B cell (primary cell): Measurements from ENCODE around the gene ZNF438. TPM values are rescaled to one million over a fixed set of nuclear protein-coding genes. Genes with fewer than 3 reads are reported as not detected.

ENCODE experiments used
- ATAC-seq: fragments of 200-7000 bp; cut with Tn5 transposase; one replicate; pipeline ENCODE4 v1.10.0; 2021; ENCODE audit warnings: low read depth, mild to moderate bottlenecking, moderate number of reproducible peaks, moderate library complexity
- CTCF ChIA-PET: fragments of 350-600 bp; sonication (Branson Sonifier 250); formaldehyde crosslinking; loops from one replicate; lab custom pipeline; 2021; ENCODE audit warnings: antibody characterized with exemption, inconsistent platforms; lab: Charles Lee
- POLR2A ChIA-PET: fragments of 350-600 bp; sonication (Branson Sonifier 250); formaldehyde crosslinking; loops from one replicate; lab custom pipeline; 2021; ENCODE audit warnings: antibody characterized with exemption; lab: Charles Lee
- DNase-seq: peaks from one replicate; pipeline ENCODE4 v3.0.0; 2013
- H2AFZ ChIP-seq: 2 replicates; pipeline ENCODE4 v1.6.1; 2012; ENCODE audit warnings: mild to moderate bottlenecking, low read depth, low read length; ENCODE audit not compliant: insufficient read depth, poor library complexity, severe bottlenecking
- H3K27ac ChIP-seq, 2 donors: 1 replicate in 1 of 2; 2 replicates in 1 of 2; pipeline ENCODE4 v1.5.1; 2012 to 2013; ENCODE audit warnings: low read length in 2 of 2, mild to moderate bottlenecking in 2 of 2, moderate library complexity in 1 of 2
- H3K27me3 ChIP-seq, 4 experiments: fragments of 200-600 bp in 1 of 4; sonication (generic) in 1 of 4; replicated peaks in 1 of 4; 1 replicate in 2 of 4; 2 replicates in 2 of 4; pipeline versions ENCODE4 v1.6.1 to v1.7.0; 2013 to 2016; ENCODE audit warnings: low read length in 3 of 4, mild to moderate bottlenecking in 2 of 4, mixed read lengths in 1 of 4, moderate library complexity in 1 of 4; ENCODE audit not compliant: insufficient read depth in 4 of 4, control insufficient read depth in 3 of 4; ENCODE audit errors: control extremely low read depth in 1 of 4
- H3K36me3 ChIP-seq, 2 experiments: replicated peaks in 1 of 2; 1 replicate in 1 of 2; 2 replicates in 1 of 2; pipeline versions ENCODE4 v1.6.1 to v1.7.1; 2013; ENCODE audit warnings: low read length in 1 of 2; ENCODE audit not compliant: insufficient read depth in 2 of 2, control insufficient read depth in 1 of 2; ENCODE audit errors: control extremely low read depth in 1 of 2, extremely low read depth in 1 of 2
- H3K4me1 ChIP-seq, 2 donors: fragments of 200-600 bp in 1 of 2; sonication (generic) in 1 of 2; 1 replicate in 1 of 2; 2 replicates in 1 of 2; pipeline versions ENCODE4 v1.5.1 to v1.6.1; 2013 to 2017; ENCODE audit warnings: low read length in 2 of 2; ENCODE audit not compliant: control insufficient read depth in 2 of 2, insufficient read depth in 2 of 2
- H3K4me2 ChIP-seq: replicated peaks from 2 replicates; pipeline ENCODE3; 2012; ENCODE audit warnings: mild to moderate bottlenecking, low read depth, low read length; ENCODE audit not compliant: poor library complexity, severe bottlenecking
- H3K4me3 ChIP-seq, 5 experiments: fragments of 200-600 bp in 1 of 5; sonication (generic) in 1 of 5; 1 replicate in 3 of 5; 2 replicates in 2 of 5; pipeline versions ENCODE4 v1.5.1 to v1.7.0; 2011 to 2016; ENCODE audit warnings: low read length in 4 of 5, mild to moderate bottlenecking in 4 of 5, low read depth in 2 of 5, control low read depth in 1 of 5, moderate library complexity in 1 of 5; ENCODE audit not compliant: insufficient read depth in 1 of 5; ENCODE audit errors: control extremely low read depth in 1 of 5, extremely low read depth in 1 of 5
- H3K79me2 ChIP-seq: fragments of 200-600 bp; sonication (generic); one replicate; pipeline ENCODE4 v1.6.0; 2016; ENCODE audit warnings: low read length; ENCODE audit not compliant: control insufficient read depth, insufficient read depth
- H3K9ac ChIP-seq: fragments of 200-600 bp; sonication (generic); 2 replicates; pipeline ENCODE4 v1.6.1; 2017; ENCODE audit warnings: mild to moderate bottlenecking, low read length, moderate library complexity
- H3K9me3 ChIP-seq, 3 donors: one replicate each; pipeline versions ENCODE4 v1.6.1 to v1.7.1; 2013; ENCODE audit warnings: low read length in 2 of 3; ENCODE audit not compliant: control insufficient read depth in 2 of 3, insufficient read depth in 1 of 3; ENCODE audit errors: control extremely low read depth in 1 of 3
- H4K20me1 ChIP-seq: 2 replicates; pipeline ENCODE4 v1.6.0; 2012; ENCODE audit warnings: mild to moderate bottlenecking, low read length; ENCODE audit not compliant: insufficient read depth, control insufficient read depth, poor library complexity, severe bottlenecking
- H3K27ac Mint-ChIP-seq: one replicate; pipeline ENCODE4 v1.8.0; 2021; ENCODE audit warnings: mixed read lengths
- H3K27me3 Mint-ChIP-seq: one replicate; pipeline ENCODE4 v1.8.0; 2021; ENCODE audit warnings: mixed read lengths
- H3K4me1 Mint-ChIP-seq: one replicate; pipeline ENCODE4 v1.8.0; 2021; ENCODE audit warnings: mixed read lengths
- H3K4me3 Mint-ChIP-seq: one replicate; pipeline ENCODE4 v1.8.0; 2021; ENCODE audit warnings: mixed read lengths
- H3K9me3 Mint-ChIP-seq: one replicate; pipeline ENCODE4 v1.8.0; 2022; ENCODE audit warnings: mixed read lengths; ENCODE audit not compliant: insufficient read depth
- CTCF ChIP-seq: fragments of 200-600 bp; IDR thresholded peaks from one replicate; pipeline ENCODE4 v1.8.0; 2022; ENCODE audit warnings: antibody characterized with exemption, mild to moderate bottlenecking
- EZH2 ChIP-seq: IDR thresholded peaks from 2 replicates; pipeline ENCODE4 v1.6.1; 2012; ENCODE audit warnings: borderline replicate concordance, low read depth, mild to moderate bottlenecking, moderate library complexity, low read length; ENCODE audit not compliant: insufficient read depth, poor library complexity, severe bottlenecking
- WGBS: methylation state at CpG from one replicate; pipeline ENCODE4 v1.1.5; 2013; ENCODE audit warnings: missing lambda C conversion rate; ENCODE audit not compliant: insufficient coverage; 5-methylcytosine and 5-hydroxymethylcytosine counted together
- intact Hi-C: fragments of 100-400 bp; cut with micrococcal nuclease; formaldehyde crosslinking; loops from one replicate; pipeline ENCODE4 v1.10.0; 2022
- polyA plus RNA-seq: library from polyadenylated mRNA; depleted of rRNA; stranded (reverse); fragments of >200 nt; gene quantifications from 2 replicates; pipeline ENCODE4 v1.2.3, GENCODE V29; 2012
- total RNA-seq, 2 donors: library from RNA; stranded (reverse); fragments of 120-200 nt in 1 of 2; gene quantifications; 1 replicate in 1 of 2; 2 replicates in 1 of 2; pipeline versions ENCODE4 v1.2.3 to v1.2.4, GENCODE V29; 2013 to 2022

The ZNF438 gene
- total and polyA plus RNA-seq, 2 donors (not counting 1 experiment from before 2014, with no cell fraction given), result 2.0 to 3.7 TPM

- peaks cover 0 to 4% (median 0%) of the 10 kb centered on the region in 3 donors for H3K9me3 ChIP-seq
- Mint-ChIP-seq H3K27ac (no peak overlapping the region), H3K4me1 (no peaks in the 10 kb centered on the region)
Measured at GRCh38 chr10:30897547-30897946, 134.1 kb downstream of the ZNF438 start.

GRCh38 chr10:30897048-30897447 is 134.6 kb downstream of the ZNF438 start:
- no peak for TF ChIP-seq CTCF
- TF ChIP-seq EZH2, result no peak
- POLR2A ChIA-PET, result no interaction called here
- H3K9me3 Mint-ChIP-seq, result no peaks in the 10 kb centered on the region

More at GRCh38 chr10:30897547-30897946, 134.1 kb downstream of the ZNF438 start:
- Histone ChIP-seq H4K20me1 (no peaks in the 10 kb centered on the region), H3K79me2 (no peaks in the 10 kb centered on the region), H3K9ac (no peak overlapping the region), H3K4me1 (no peaks in the 10 kb centered on the region), H3K4me3 (no peak overlapping the region), H3K27me3 (no peaks in the 10 kb centered on the region), H3K27ac (no peak overlapping the region), H3K36me3 (no peaks in the 10 kb centered on the region), H3K4me2 (no peak overlapping the region), H2AFZ (no peak overlapping the region)
- no CpG with 5 or more reads among the region's 1 CpG for WGBS
- no peak for DNase-seq
- no peaks in the 10 kb centered on the region for H3K27me3 Mint-ChIP-seq
- no peaks in the 10 kb centered on the region for H3K9me3 Mint-ChIP-seq
- no peak for TF ChIP-seq CTCF
- intact Hi-C loops, result no loop called here
- ATAC-seq, result no peak
- POLR2A ChIA-PET, result no interaction called here
- CTCF ChIA-PET, result no interaction called here
- no peak overlapping the region for H3K4me3 Mint-ChIP-seq

More at GRCh38 chr10:30897048-30897447, 134.6 kb downstream of the ZNF438 start:
- intact Hi-C loops, result no loop called here
- CTCF ChIA-PET, result no interaction called here
- Mint-ChIP-seq H3K27me3 (no peaks in the 10 kb centered on the region), H3K27ac (no peak overlapping the region), H3K4me3 (no peak overlapping the region), H3K4me1 (no peaks in the 10 kb centered on the region)
- DNase-seq, result no peak
- Histone ChIP-seq H3K79me2 (no peaks in the 10 kb centered on the region), H3K4me3 (no peak overlapping the region), H3K4me1 (no peaks in the 10 kb centered on the region), H3K9me3 (peaks cover 0 to 3% (median 0%) of the 10 kb centered on the region in 3 donors), H3K27me3 (no peaks in the 10 kb centered on the region), H3K9ac (no peak overlapping the region), H2AFZ (no peak overlapping the region), H4K20me1 (no peaks in the 10 kb centered on the region), H3K4me2 (no peak overlapping the region), H3K36me3 (no peaks in the 10 kb centered on the region), H3K27ac (no peak overlapping the region)
- ATAC-seq, result no peak
